GM04504 (cell line): ENCODE measurements around the gene NOTCH1.
A peak's percentile ranks its signal among the peaks of the same experiment; 100 is the strongest.
"Not testable (repeated sequence)": the region's sequence is repeated elsewhere in the genome, so short reads cannot be mapped to it uniquely, and the experiment has no call there.

Experiments used
- DNase-seq: peaks from one replicate; pipeline ENCODE4 v3.0.0-alpha.2; 2012; ENCODE audit warnings: low read depth

NOTCH1 gene

GRCh38 chr9:136578915-136579649 is 33.2 kb upstream of the NOTCH1 start:
- DNase-seq: no peak

GRCh38 chr9:136578626-136578914 is 32.7 kb upstream of the NOTCH1 start:
- DNase-seq: no peak

GRCh38 chr9:136577941-136578625 is 32.2 kb upstream of the NOTCH1 start:
- DNase-seq: no peak

- DNase-seq: no peak
Measured at GRCh38 chr9:136576269-136576626, 30.4 kb upstream of the NOTCH1 start.

GRCh38 chr9:136575626-136576268 is 29.9 kb upstream of the NOTCH1 start:
- no peak for DNase-seq

GRCh38 chr9:136574606-136575005 is 28.8 kb upstream of the NOTCH1 start:
- not testable (repeated sequence) for DNase-seq

GRCh38 chr9:136572828-136573625 is 27.2 kb upstream of the NOTCH1 start:
- DNase-seq: no peak

- DNase-seq: no peak
Measured at GRCh38 chr9:136572003-136572827, 26.4 kb upstream of the NOTCH1 start.

GRCh38 chr9:136571531-136571930 is 25.7 kb upstream of the NOTCH1 start:
- DNase-seq: no peak

- DNase-seq: no peak
Measured at GRCh38 chr9:136570916-136571315, 25.1 kb upstream of the NOTCH1 start.

GRCh38 chr9:136570191-136570845 is 24.5 kb upstream of the NOTCH1 start:
- no peak for DNase-seq

- no peak for DNase-seq
Measured at GRCh38 chr9:136569526-136570148, 23.8 kb upstream of the NOTCH1 start.

GRCh38 chr9:136568288-136569081 is 22.6 kb upstream of the NOTCH1 start:
- no peak for DNase-seq

GRCh38 chr9:136567651-136568287 is 21.9 kb upstream of the NOTCH1 start:
- DNase-seq: peak; percentile 48

GRCh38 chr9:136566901-136567300 is 21.1 kb upstream of the NOTCH1 start:
- no peak for DNase-seq

GRCh38 chr9:136566553-136566895 is 20.7 kb upstream of the NOTCH1 start:
- DNase-seq: no peak

- DNase-seq: no peak
Measured at GRCh38 chr9:136565715-136566552, 20.1 kb upstream of the NOTCH1 start.

GRCh38 chr9:136565086-136565714 is 19.4 kb upstream of the NOTCH1 start:
- no peak for DNase-seq
